A172 (cell line): ENCODE results near the gene B3GNT7. TPM values are rescaled to one million over a fixed set of nuclear protein-coding genes. Genes with fewer than 3 reads are reported as not detected.
"Not testable (repeated sequence)": the region's sequence is repeated elsewhere in the genome, so short reads cannot be mapped to it uniquely, and the experiment has no call there.

Source experiments
- DNase-seq: peaks from one replicate; pipeline ENCODE4 v3.0.0-alpha.2; 2015; ENCODE audit warnings: low spot score
- total RNA-seq: library from RNA; depleted of rRNA; stranded (reverse); fragments of >200 nt; shearing (Covaris generic); gene quantifications from 2 replicates; pipeline ENCODE4 v1.2.3, GENCODE V29; 2014

B3GNT7 gene
- total RNA-seq, 1 experiment from 2014 or later, result not detected

- DNase-seq, result not testable (repeated sequence)
These were observed 5.2 kb downstream of the B3GNT7 start for GRCh38 chr2:231400681-231401080.

GRCh38 chr2:231401101-231401500 lies 5.6 kb downstream of the B3GNT7 start:
- DNase-seq, result not testable (repeated sequence)

- not testable (repeated sequence) for DNase-seq
These were observed 8.1 kb downstream of the B3GNT7 start for GRCh38 chr2:231403421-231404182.

GRCh38 chr2:231404183-231404578 lies 8.7 kb downstream of the B3GNT7 start:
- DNase-seq, result not testable (repeated sequence)

GRCh38 chr2:231405601-231406367 lies 10.3 kb downstream of the B3GNT7 start:
- DNase-seq, result not testable (repeated sequence)

- not testable (repeated sequence) for DNase-seq
These were observed 12.2 kb downstream of the B3GNT7 start for GRCh38 chr2:231407686-231408085.

GRCh38 chr2:231408304-231408703 lies 12.8 kb downstream of the B3GNT7 start:
- DNase-seq, result not testable (repeated sequence)

- DNase-seq, result no peak
These were observed 14.3 kb downstream of the B3GNT7 start for GRCh38 chr2:231409776-231410175.

- DNase-seq, result no peak
These were observed 14.9 kb downstream of the B3GNT7 start for GRCh38 chr2:231410293-231411004.

GRCh38 chr2:231411237-231411636 lies 15.7 kb downstream of the B3GNT7 start:
- no peak for DNase-seq

GRCh38 chr2:231411831-231412617 lies 16.5 kb downstream of the B3GNT7 start:
- DNase-seq, result peak; percentile 91

- DNase-seq, result no peak
These were observed 17.1 kb downstream of the B3GNT7 start for GRCh38 chr2:231412618-231412963.

- no peak for DNase-seq
These were observed 17.9 kb downstream of the B3GNT7 start for GRCh38 chr2:231413456-231413855.

- DNase-seq, result no peak
These were observed 18.5 kb downstream of the B3GNT7 start for GRCh38 chr2:231413921-231414476.

- DNase-seq, result no peak
These were observed 19.5 kb downstream of the B3GNT7 start for GRCh38 chr2:231415029-231415428.

GRCh38 chr2:231418820-231419640 lies 23.5 kb downstream of the B3GNT7 start:
- DNase-seq, result no peak

- no peak for DNase-seq
These were observed 25.6 kb downstream of the B3GNT7 start for GRCh38 chr2:231421051-231421580.

GRCh38 chr2:231422056-231422455 lies 26.5 kb downstream of the B3GNT7 start:
- no peak for DNase-seq

- DNase-seq, result no peak
These were observed 27.7 kb downstream of the B3GNT7 start for GRCh38 chr2:231423176-231423575.

GRCh38 chr2:231425291-231425810 lies 29.8 kb downstream of the B3GNT7 start:
- DNase-seq, result peak; percentile 38
